Neuronal stem cell (in vitro differentiated cells): ENCODE data around the gene ANO1.
A peak's percentile ranks its signal among the peaks of the same experiment; 100 is the strongest.

ENCODE experiments used
- DNase-seq: peaks from one replicate; pipeline ENCODE4 v3.0.0-alpha.2; 2013; ENCODE audit warnings: low spot score
- H2AFZ ChIP-seq: one replicate; pipeline ENCODE4 v1.6.1; 2013; ENCODE audit warnings: mild to moderate bottlenecking, low read length, inconsistent platforms
- H2AK5ac ChIP-seq: 2 replicates; pipeline ENCODE4 v1.6.1; 2013; ENCODE audit warnings: low read depth, mild to moderate bottlenecking, inconsistent platforms, low read length, moderate library complexity, mixed read lengths
- H2BK120ac ChIP-seq: 2 replicates; pipeline ENCODE4 v1.6.1; 2013; ENCODE audit warnings: low read depth, mild to moderate bottlenecking, inconsistent platforms, low read length, moderate library complexity, mixed read lengths
- H2BK12ac ChIP-seq: one replicate; pipeline ENCODE4 v1.6.1; 2013; ENCODE audit warnings: low read length, inconsistent platforms
- H2BK15ac ChIP-seq: 2 replicates; pipeline ENCODE4 v1.6.1; 2013; ENCODE audit warnings: mild to moderate bottlenecking, low read length, inconsistent platforms, mixed read lengths
- H2BK5ac ChIP-seq: one replicate; pipeline ENCODE4 v1.6.1; 2013; ENCODE audit warnings: inconsistent platforms, mild to moderate bottlenecking, low read length, moderate library complexity
- H3K14ac ChIP-seq: one replicate; pipeline ENCODE4 v1.6.1; 2013; ENCODE audit warnings: low read length, inconsistent platforms
- H3K18ac ChIP-seq: 2 replicates; pipeline ENCODE4 v1.6.1; 2013; ENCODE audit warnings: low read length, inconsistent platforms
- H3K23ac ChIP-seq: 2 replicates; pipeline ENCODE4 v1.6.1; 2013; ENCODE audit warnings: low read depth, mild to moderate bottlenecking, mixed read lengths, low read length, inconsistent platforms; ENCODE audit not compliant: poor library complexity
- H3K27ac ChIP-seq: replicated peaks from 3 replicates; pipeline ENCODE4 v1.5.1; 2013; ENCODE audit warnings: low read length, inconsistent platforms
- H3K27me3 ChIP-seq, 3 experiments: 2 replicates each; pipeline ENCODE4 v1.6.1; 2013; ENCODE audit warnings: low read length in 3 of 3, mild to moderate bottlenecking in 2 of 3, inconsistent platforms in 1 of 3, low read depth in 1 of 3, mixed read lengths in 1 of 3, moderate library complexity in 1 of 3; ENCODE audit not compliant: control insufficient read depth in 3 of 3, insufficient read depth in 3 of 3
- H3K36me3 ChIP-seq, 2 donors: replicated peaks in 1 of 2; 2 replicates each; pipeline ENCODE4 v1.6.1; 2013; ENCODE audit warnings: low read length in 2 of 2; ENCODE audit not compliant: control insufficient read depth in 2 of 2, insufficient read depth in 2 of 2
- H3K4ac ChIP-seq: 2 replicates; pipeline ENCODE4 v1.6.1; 2013; ENCODE audit warnings: inconsistent platforms, mild to moderate bottlenecking, low read length, moderate library complexity
- H3K4me1 ChIP-seq, 2 donors: 1 replicate in 1 of 2; 2 replicates in 1 of 2; pipeline ENCODE4 v1.6.1; 2013; ENCODE audit warnings: low read length in 2 of 2, low read depth in 1 of 2; ENCODE audit not compliant: control insufficient read depth in 2 of 2, insufficient read depth in 1 of 2
- H3K4me2 ChIP-seq: one replicate; pipeline ENCODE4 v1.6.1; 2013; ENCODE audit warnings: mild to moderate bottlenecking, low read length, inconsistent platforms; ENCODE audit not compliant: insufficient read depth, poor library complexity, severe bottlenecking
- H3K4me3 ChIP-seq, 2 donors: 2 replicates each; pipeline ENCODE4 v1.5.1; 2013; ENCODE audit warnings: low read length in 2 of 2, mild to moderate bottlenecking in 2 of 2, inconsistent platforms in 1 of 2, moderate library complexity in 1 of 2
- H3K79me1 ChIP-seq: one replicate; pipeline ENCODE4 v1.6.1; 2013; ENCODE audit warnings: low read depth, mild to moderate bottlenecking, inconsistent platforms, low read length, moderate library complexity
- H3K9ac ChIP-seq: one replicate; pipeline ENCODE4 v1.6.1; 2013; ENCODE audit warnings: mild to moderate bottlenecking, low read depth, low read length, inconsistent platforms; ENCODE audit not compliant: poor library complexity
- H3K9me3 ChIP-seq, 2 donors: replicated peaks in 1 of 2; 2 replicates each; pipeline versions ENCODE3 to v1.6.1; 2013; ENCODE audit warnings: low read length in 2 of 2, mild to moderate bottlenecking in 2 of 2, inconsistent platforms in 1 of 2, low read depth in 1 of 2, mixed read lengths in 1 of 2, moderate library complexity in 1 of 2; ENCODE audit not compliant: control insufficient read depth in 2 of 2, insufficient read depth in 1 of 2
- H4K8ac ChIP-seq: one replicate; pipeline ENCODE4 v1.6.1; 2013; ENCODE audit warnings: low read depth, mild to moderate bottlenecking, inconsistent platforms, low read length, moderate library complexity
- H4K91ac ChIP-seq: one replicate; pipeline ENCODE4 v1.6.1; 2013; ENCODE audit warnings: low read length, low read depth, mild to moderate bottlenecking, inconsistent platforms; ENCODE audit not compliant: poor library complexity
- WGBS, 2 donors: extraction: QIAGEN DNeasy Blood & Tissue Kit; methylation state at CpG; one replicate each; pipeline ENCODE4 v1.1.7; 2013; ENCODE audit warnings: missing lambda C conversion rate in 2 of 2, mixed read lengths in 1 of 2; ENCODE audit not compliant: insufficient read length in 2 of 2, insufficient replicate concordance in 1 of 2; ENCODE audit errors: extremely low coverage in 2 of 2; 5-methylcytosine and 5-hydroxymethylcytosine counted together

ANO1 gene

DNA sequence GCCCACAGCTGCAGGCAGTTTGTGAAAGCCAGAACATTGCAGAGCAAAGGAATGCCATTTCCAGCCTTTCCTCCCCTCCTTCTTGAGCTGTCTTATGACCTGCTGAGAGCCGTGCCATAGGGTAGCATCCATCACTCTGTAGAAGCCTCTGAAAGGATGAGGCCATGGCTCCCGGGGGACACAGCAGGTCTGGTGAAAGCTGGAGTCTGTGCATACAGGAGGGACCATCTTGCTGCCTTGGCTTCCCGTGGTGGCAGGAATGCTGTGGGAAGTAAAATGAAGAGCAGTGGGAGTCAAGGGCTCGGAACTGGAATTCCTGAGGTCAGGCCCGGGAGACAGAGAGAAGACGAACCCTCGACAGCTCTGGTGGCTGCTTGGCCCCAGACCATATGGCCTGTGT lies 30.9 kb downstream of the ANO1 start:
- no peaks in the 10 kb centered on the region for H3K36me3 ChIP-seq
- H2AFZ ChIP-seq = no peak overlapping the region
- H4K8ac ChIP-seq = no peak overlapping the region
- H3K79me1 ChIP-seq = no peaks in the 10 kb centered on the region
- H3K9me3 ChIP-seq = peaks cover 0 to 2% of the 10 kb centered on the region in 2 donors
- peak overlapping the region; percentile 86 for H3K18ac ChIP-seq
- H3K4ac ChIP-seq = no peak overlapping the region
- H3K4me2 ChIP-seq = no peak overlapping the region
- peaks cover 7 to 34% of the 10 kb centered on the region in 2 donors for H3K4me1 ChIP-seq
- no peak overlapping the region for H3K4me3 ChIP-seq
- H3K27me3 ChIP-seq = peaks cover 0 to 18% (median 0%) of the 10 kb centered on the region in 3 experiments
- DNase-seq = no peak
- H3K23ac ChIP-seq = no peak overlapping the region
- H4K91ac ChIP-seq = no peak overlapping the region
- peak overlapping the region; percentile 92 for H2BK15ac ChIP-seq
- no peak overlapping the region for H2BK5ac ChIP-seq
- H2AK5ac ChIP-seq = peak overlapping the region; percentile 29
- H3K14ac ChIP-seq = no peak overlapping the region
- H2BK120ac ChIP-seq = peak overlapping the region; percentile 53
- H3K27ac ChIP-seq = no peak overlapping the region
- no CpG with 5 or more reads among the region's 7 CpGs for WGBS, 2 donors
- H2BK12ac ChIP-seq = peak overlapping the region; percentile 44
- peak overlapping the region; percentile 6 for H3K9ac ChIP-seq

DNA sequence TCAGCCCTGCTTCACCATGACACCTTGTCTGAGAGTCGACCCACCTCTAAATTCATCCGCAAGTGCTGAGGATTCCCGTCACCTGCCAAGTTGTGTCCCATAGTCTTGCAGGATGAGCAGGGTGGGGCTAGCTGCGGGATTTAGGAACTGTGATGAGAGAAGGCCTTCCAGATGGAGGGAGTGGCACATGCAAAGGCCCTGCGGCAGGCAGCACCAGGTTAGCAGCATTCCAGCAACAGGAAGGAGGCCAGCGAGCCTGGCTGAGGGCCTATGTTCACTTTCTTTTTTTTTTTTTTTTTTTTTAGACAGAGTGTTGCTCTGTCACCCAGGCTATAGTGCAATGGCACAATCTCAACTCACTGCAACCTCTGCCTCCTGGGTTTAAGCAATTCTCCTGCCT lies 31.8 kb downstream of the ANO1 start:
- Histone ChIP-seq H3K4me3 (no peak overlapping the region), H3K23ac (no peak overlapping the region), H3K79me1 (no peaks in the 10 kb centered on the region), H3K9me3 (peaks cover 0 to 2% of the 10 kb centered on the region in 2 donors), H3K4ac (no peak overlapping the region), H3K18ac (peak overlapping the region; percentile 76), H3K14ac (no peak overlapping the region), H2BK120ac (no peak overlapping the region), H4K91ac (no peak overlapping the region), H4K8ac (no peak overlapping the region), H3K36me3 (no peaks in the 10 kb centered on the region), H3K27ac (no peak overlapping the region), H2AK5ac (peak overlapping the region; percentile 89), H3K4me1 (peaks cover 7 to 28% of the 10 kb centered on the region in 2 donors), H2BK5ac (no peak overlapping the region), H3K9ac (no peak overlapping the region), H2BK12ac (peak overlapping the region; percentile 23), H2AFZ (no peak overlapping the region), H3K27me3 (peaks cover 0 to 17% (median 0%) of the 10 kb centered on the region in 3 experiments), H2BK15ac (peak overlapping the region; percentile 92), H3K4me2 (no peak overlapping the region)
- WGBS, 2 donors = no CpG with 5 or more reads among the region's 6 CpGs
- DNase-seq = no peak

DNA sequence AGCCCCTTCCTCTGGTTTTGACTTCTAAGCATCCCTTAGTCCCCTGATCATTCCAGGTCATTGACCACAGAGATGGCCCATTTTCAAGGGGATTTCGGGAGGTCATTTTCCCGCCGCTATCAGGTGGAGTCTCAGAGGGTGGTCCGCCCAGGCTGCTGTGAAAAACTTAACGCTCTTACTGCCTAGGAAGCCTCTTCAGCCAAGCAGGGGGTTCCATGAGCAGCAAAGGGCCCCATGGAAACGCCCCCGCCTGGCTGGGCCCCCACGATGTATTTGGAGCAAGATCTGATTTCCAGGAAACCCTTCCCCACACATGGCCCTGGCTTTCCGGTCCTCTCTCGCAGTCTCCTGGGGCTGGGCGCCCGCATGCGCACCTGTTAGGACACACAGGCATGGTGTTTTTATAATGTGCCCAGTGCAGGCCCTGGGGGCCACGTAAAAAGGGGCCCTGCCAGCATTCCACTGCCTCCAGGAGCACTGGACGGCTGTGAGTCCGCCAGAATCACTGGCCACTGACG lies 32.5 kb downstream of the ANO1 start:
- Histone ChIP-seq H3K27me3 (peaks cover 0 to 15% (median 0%) of the 10 kb centered on the region in 3 experiments), H4K8ac (no peak overlapping the region), H3K36me3 (no peaks in the 10 kb centered on the region), H3K14ac (no peak overlapping the region), H3K4me2 (no peak overlapping the region), H3K27ac (no peak overlapping the region), H2AK5ac (peak overlapping the region; percentile 24), H3K18ac (no peak overlapping the region), H2BK15ac (no peak overlapping the region), H4K91ac (no peak overlapping the region), H3K23ac (no peak overlapping the region), H3K4me1 (peaks cover 7 to 25% of the 10 kb centered on the region in 2 donors), H3K9ac (no peak overlapping the region), H3K4me3 (no peak overlapping the region), H3K4ac (no peak overlapping the region), H2BK5ac (no peak overlapping the region), H3K9me3 (peaks cover 0 to 2% of the 10 kb centered on the region in 2 donors), H2AFZ (no peak overlapping the region), H3K79me1 (no peaks in the 10 kb centered on the region), H2BK12ac (no peak overlapping the region), H2BK120ac (no peak overlapping the region)
- DNase-seq = no peak
- WGBS, 2 donors = no CpG with 5 or more reads among the region's 17 CpGs

DNA sequence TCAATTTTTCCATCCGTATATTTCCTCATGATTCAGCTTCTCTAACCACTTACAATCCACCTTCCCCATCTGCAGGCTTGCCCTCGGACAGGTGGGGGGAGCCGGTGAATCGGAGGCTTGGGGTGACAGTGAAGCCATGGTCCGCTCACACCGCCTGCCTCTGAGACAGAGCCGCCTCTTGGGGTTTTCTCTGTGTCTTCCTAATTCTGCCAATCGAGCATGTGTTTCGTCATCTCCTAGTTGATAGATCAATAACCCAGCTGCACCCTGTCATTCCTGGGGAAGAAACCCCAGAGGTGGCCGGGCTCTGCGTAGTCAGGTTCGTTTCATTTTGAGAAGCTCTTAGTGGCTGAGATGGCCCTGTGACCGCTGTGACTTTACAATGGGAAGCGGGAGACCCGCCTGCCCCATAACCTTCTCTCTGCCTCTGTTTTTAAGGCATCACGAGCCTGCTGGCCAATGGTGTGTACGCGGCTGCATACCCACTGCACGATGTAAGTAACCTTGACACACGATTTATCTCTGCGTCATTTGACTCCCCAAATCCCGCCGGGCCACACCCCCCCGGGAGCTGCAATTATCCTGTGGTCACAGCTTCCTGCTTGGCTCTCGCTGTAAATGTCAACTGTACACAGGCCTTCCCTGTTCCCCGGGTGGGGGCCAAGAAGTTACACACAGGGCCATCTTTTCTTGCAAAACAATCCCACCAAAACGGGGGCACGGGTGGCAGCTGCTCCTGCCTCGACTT lies 33.3 kb downstream of the ANO1 start:
- Histone ChIP-seq H2AK5ac (no peak overlapping the region), H3K36me3 (no peaks in the 10 kb centered on the region), H2BK5ac (no peak overlapping the region), H2BK12ac (no peak overlapping the region), H4K8ac (no peak overlapping the region), H3K27me3 (peaks cover 0 to 6% (median 0%) of the 10 kb centered on the region in 3 experiments), H3K9me3 (peaks cover 0 to 2% of the 10 kb centered on the region in 2 donors), H3K18ac (no peak overlapping the region), H4K91ac (no peak overlapping the region), H3K14ac (no peak overlapping the region), H3K4me3 (no peak overlapping the region), H3K79me1 (no peaks in the 10 kb centered on the region), H3K9ac (no peak overlapping the region), H2AFZ (peak overlapping the region; percentile 40), H2BK15ac (no peak overlapping the region), H3K4me2 (no peak overlapping the region), H3K4ac (no peak overlapping the region), H3K23ac (no peak overlapping the region), H3K4me1 (peaks cover 7 to 22% of the 10 kb centered on the region in 2 donors), H2BK120ac (no peak overlapping the region), H3K27ac (no peak overlapping the region)
- DNase-seq = no peak
- no CpG with 5 or more reads among the region's 29 CpGs for WGBS, 2 donors
